Heart right ventricle (tissue), 16 donors: ENCODE measurements around the gene APOLD1. TPM values are rescaled to one million over a fixed set of nuclear protein-coding genes. Genes with fewer than 3 reads are reported as not detected.
"Not testable (repeated sequence)": the region's sequence is repeated elsewhere in the genome, so short reads cannot be mapped to it uniquely, and the experiment has no call there.

Experiments used
- ATAC-seq, 8 donors: fragments of 200-7000 bp; cut with Tn5 transposase; one replicate each; pipeline ENCODE4 v1.9.1; 2020; ENCODE audit warnings: mild to moderate bottlenecking in 8 of 8, moderate library complexity in 8 of 8, moderate number of reproducible peaks in 1 of 8
- DNase-seq, 2 donors: peaks; one replicate each; pipeline ENCODE4 v3.0.0-alpha.2; 2020
- H3K27ac ChIP-seq, 10 donors: fragments of 200-600 bp; sonication (generic) in 2 of 10; one replicate each; pipeline versions ENCODE4 v1.5.0 to v1.8.0; 2020 to 2022; ENCODE audit warnings: mild to moderate bottlenecking in 3 of 10
- H3K27me3 ChIP-seq, 7 donors: fragments of 200-600 bp; one replicate each; pipeline ENCODE4 v1.8.0; 2021 to 2022; ENCODE audit warnings: mild to moderate bottlenecking in 2 of 7
- H3K36me3 ChIP-seq, 9 donors: fragments of 200-600 bp; sonication (generic) in 1 of 9; one replicate each; pipeline versions ENCODE4 v1.5.0 to v1.8.0; 2020 to 2022; ENCODE audit warnings: mild to moderate bottlenecking in 2 of 9
- H3K4me1 ChIP-seq, 9 donors: fragments of 200-600 bp; sonication (generic) in 1 of 9; one replicate each; pipeline versions ENCODE4 v1.5.0 to v1.8.0; 2020 to 2022; ENCODE audit warnings: mild to moderate bottlenecking in 4 of 9
- H3K4me3 ChIP-seq, 10 donors: fragments of 200-600 bp; sonication (generic) in 2 of 10; one replicate each; pipeline versions ENCODE4 v1.5.0 to v1.8.0; 2020 to 2022; ENCODE audit warnings: mild to moderate bottlenecking in 7 of 10, moderate library complexity in 2 of 10
- H3K9me3 ChIP-seq, 11 donors: fragments of 200-600 bp in 10 of 11; sonication (generic) in 2 of 11; one replicate each; pipeline versions ENCODE4 v1.5.0 to v1.8.0; 2013 to 2022; ENCODE audit warnings: mild to moderate bottlenecking in 2 of 11, control low read depth in 1 of 11, moderate library complexity in 1 of 11
- CTCF ChIP-seq, 9 donors: fragments of 200-600 bp; sonication (generic) in 2 of 9; IDR thresholded peaks; one replicate each; pipeline versions ENCODE4 v1.5.0 to v1.8.0; 2021 to 2022; ENCODE audit warnings: antibody characterized with exemption in 9 of 9, mild to moderate bottlenecking in 5 of 9, moderate library complexity in 1 of 9
- WGBS, 2 donors: extraction: QIAGEN DNeasy Blood & Tissue Kit; methylation state at CpG; one replicate each; pipeline ENCODE4 v1.1.7; 2013; ENCODE audit warnings: inconsistent platforms in 1 of 2; 5-methylcytosine and 5-hydroxymethylcytosine counted together
- intact Hi-C, 10 donors: fragments of 100-400 bp; cut with DNase I; formaldehyde crosslinking; loops; one replicate each; pipeline versions ENCODE4 v1.11.1 to v1.14.2; 2022
- polyA plus RNA-seq, 2 donors: library from polyadenylated mRNA; stranded (reverse); fragments of 200-250 nt; gene quantifications; one replicate each; pipeline ENCODE4 v1.2.3, GENCODE V29; 2013
- total RNA-seq, 10 donors: library from RNA; stranded (reverse); fragmentation: NEBNext Ultra II Directional in 3 of 10; extraction: Animal tissue kit (Norgen Biotek cat#: 25700) in 3 of 10; gene quantifications; one replicate each; pipeline versions ENCODE4 v1.2.1 to v1.2.4, GENCODE V29; 2021 to 2023
- donor health status: Arrhythmogenic right ventricular cardiomyopathy.
- donor health status: ischemic (EF 13 %, LVEDD 7.1; RV severe dilation, severe dysfunction).
- donor health status: healthy with polysubstance abuse.
- donor health status: DM: no; HTN: yes; CAD: no.
- donor health status: DM: no; HTN: no; CAD: no.
- donor health status: ischemic (EF 25% LVEDD 6.9; RV normal size, moderate dysfunction).
- donor health status: ischemic (EF 25% LVEDD 5.7; RV mildly dilated, moderate dysfunction).
- donor health status: healthy.
- donor health status: DM: yes; HTN: yes; CAD: no.
- donor health status: Ischemic cardiomyopathy.
- donor health status: ischemic (EF 35%, LVEDD 5.7; RV mildly dilated, moderate dysfunction).
- donor health status: nonischemic (EF 11% LVEDD 7.7; RV severe dilation, severe dysfunction).
- donor health status: DM: yes; HTN: yes; CAD: no.
- donor health status: PGD.
- donor health status: ischemic (EF 29% LVEDD 5.4; RV normal size, mild dysfunction).
- donor health status: nonischemic (EF 23%, LVEDD 6.1; RV moderate dilation, normal function).

Gene APOLD1
- total and polyA plus RNA-seq, 12 donors: 11.1 to 98.8 (median 20.6) TPM

- no peaks in the 10 kb centered on the region for H3K27me3 ChIP-seq
- no peak for ATAC-seq
- peak overlapping the region in 3 of 10 donors; percentile 25 to 37 (median 32) for H3K27ac ChIP-seq
- H3K9me3 ChIP-seq: no peaks in the 10 kb centered on the region
- peaks cover under 1 to 64% (median 39%) of the 10 kb centered on the region in 9 donors for H3K4me1 ChIP-seq
- no peak overlapping the region for H3K4me3 ChIP-seq
- 97 to 100% methylated on average over 2 of the region's 2 CpGs for WGBS, 2 donors
- no peak for TF ChIP-seq CTCF (IDR thresholded peaks at IDR 0.05)
- peaks cover 0 to 81% (median 33%) of the 10 kb centered on the region in 9 donors for H3K36me3 ChIP-seq
- DNase-seq: no peak
- intact Hi-C loops: no loop called here
These were observed 33.8 kb downstream of the APOLD1 start for GRCh38 chr12:12819221-12819620.

- H3K4me1 ChIP-seq: peaks cover 0 to 58% (median 34%) of the 10 kb centered on the region in 9 donors
- H3K36me3 ChIP-seq: peaks cover 0 to 83% (median 38%) of the 10 kb centered on the region in 9 donors
- DNase-seq: no peak
- no peaks in the 10 kb centered on the region for H3K9me3 ChIP-seq
- ATAC-seq: peak in 4 of 8 donors; percentile 35 to 62 (median 53)
- peak overlapping the region in 3 of 10 donors; percentile 25 to 37 (median 32) for H3K27ac ChIP-seq
- intact Hi-C loops: loop anchor here in 2 of 10 donors (10.0 kb wide), 1 partner anchor 165 kb away; no protein-coding TSS in a partner anchor
- WGBS, 2 donors: 45 to 62% methylated on average over 2 of the region's 2 CpGs
- TF ChIP-seq CTCF (IDR thresholded peaks at IDR 0.05): no peak
- H3K27me3 ChIP-seq: no peaks in the 10 kb centered on the region
- H3K4me3 ChIP-seq: no peak overlapping the region
These were observed 34.4 kb downstream of the APOLD1 start for GRCh38 chr12:12819752-12820311.

- DNase-seq, H3K27me3 ChIP-seq, ATAC-seq, H3K9me3 ChIP-seq, H3K4me3 ChIP-seq: not testable (repeated sequence)
- intact Hi-C loops: loop anchor here in 2 of 10 donors (10.0 kb wide), 1 partner anchor 164 kb away; no protein-coding TSS in a partner anchor
- Histone ChIP-seq H3K36me3 (peaks cover 0 to 83% (median 43%) of the 10 kb centered on the region in 9 donors), H3K27ac (peak overlapping the region in 2 of 10 donors; percentile 32 to 37), H3K4me1 (peaks cover 0 to 52% (median 29%) of the 10 kb centered on the region in 9 donors)
- 97 to 98% methylated on average over 11 of the region's 11 CpGs for WGBS, 2 donors
These were observed 34.9 kb downstream of the APOLD1 start for GRCh38 chr12:12820376-12820775.

- Histone ChIP-seq H3K9me3 (no peaks in the 10 kb centered on the region), H3K4me3 (no peak overlapping the region), H3K27ac (no peak overlapping the region), H3K4me1 (peaks cover 0 to 36% (median 15%) of the 10 kb centered on the region in 9 donors), H3K36me3 (peaks cover 0 to 84% (median 59%) of the 10 kb centered on the region in 9 donors), H3K27me3 (no peaks in the 10 kb centered on the region)
- DNase-seq: no peak
- no peak for TF ChIP-seq CTCF (IDR thresholded peaks at IDR 0.05)
- WGBS, 2 donors: 93 to 97% methylated on average over 6 of the region's 6 CpGs
- ATAC-seq: no peak
- intact Hi-C loops: loop anchor here in 2 of 10 donors (10.0 kb wide), 1 partner anchor 163 kb away; no protein-coding TSS in a partner anchor
These were observed 36.5 kb downstream of the APOLD1 start for GRCh38 chr12:12821975-12822374.

- intact Hi-C loops: loop anchor here in 2 of 10 donors (10.0 kb wide), 1 partner anchor 162 kb away; no protein-coding TSS in a partner anchor
- Histone ChIP-seq H3K9me3 (no peaks in the 10 kb centered on the region), H3K4me3 (no peak overlapping the region), H3K27me3 (no peaks in the 10 kb centered on the region), H3K27ac (no peak overlapping the region), H3K36me3 (peaks cover 0 to 86% (median 67%) of the 10 kb centered on the region in 9 donors), H3K4me1 (peaks cover 0 to 27% (median 15%) of the 10 kb centered on the region in 9 donors)
- ATAC-seq (no peak), DNase-seq (no peak)
- no peak for TF ChIP-seq CTCF (IDR thresholded peaks at IDR 0.05)
- WGBS, 2 donors: 88 to 91% methylated on average over 4 of the region's 4 CpGs
These were observed 37.4 kb downstream of the APOLD1 start for GRCh38 chr12:12822886-12823285.
